Testis (tissue), 2 donors: ENCODE results near the gene PNMA6F.

Experiments used
- POLR2A ChIP-seq: fragments of 450-650 bp; IDR thresholded peaks from one replicate; pipeline ENCODE4 v1.6.1; 2017; ENCODE audit warnings: antibody characterized with exemption, mild to moderate bottlenecking, moderate library complexity
- TF ChIP-seq, protein P1 (sequence below), 3 experiments: fragments of 450-650 bp in 2 of 3; fragments of 200-600 bp in 1 of 3; sonication (generic) in 1 of 3; IDR thresholded peaks; one replicate each; pipeline ENCODE4 v1.5.1; 2016 to 2019; ENCODE audit warnings: antibody characterized with exemption in 3 of 3, mild to moderate bottlenecking in 2 of 3, moderate library complexity in 1 of 3

DNA sequence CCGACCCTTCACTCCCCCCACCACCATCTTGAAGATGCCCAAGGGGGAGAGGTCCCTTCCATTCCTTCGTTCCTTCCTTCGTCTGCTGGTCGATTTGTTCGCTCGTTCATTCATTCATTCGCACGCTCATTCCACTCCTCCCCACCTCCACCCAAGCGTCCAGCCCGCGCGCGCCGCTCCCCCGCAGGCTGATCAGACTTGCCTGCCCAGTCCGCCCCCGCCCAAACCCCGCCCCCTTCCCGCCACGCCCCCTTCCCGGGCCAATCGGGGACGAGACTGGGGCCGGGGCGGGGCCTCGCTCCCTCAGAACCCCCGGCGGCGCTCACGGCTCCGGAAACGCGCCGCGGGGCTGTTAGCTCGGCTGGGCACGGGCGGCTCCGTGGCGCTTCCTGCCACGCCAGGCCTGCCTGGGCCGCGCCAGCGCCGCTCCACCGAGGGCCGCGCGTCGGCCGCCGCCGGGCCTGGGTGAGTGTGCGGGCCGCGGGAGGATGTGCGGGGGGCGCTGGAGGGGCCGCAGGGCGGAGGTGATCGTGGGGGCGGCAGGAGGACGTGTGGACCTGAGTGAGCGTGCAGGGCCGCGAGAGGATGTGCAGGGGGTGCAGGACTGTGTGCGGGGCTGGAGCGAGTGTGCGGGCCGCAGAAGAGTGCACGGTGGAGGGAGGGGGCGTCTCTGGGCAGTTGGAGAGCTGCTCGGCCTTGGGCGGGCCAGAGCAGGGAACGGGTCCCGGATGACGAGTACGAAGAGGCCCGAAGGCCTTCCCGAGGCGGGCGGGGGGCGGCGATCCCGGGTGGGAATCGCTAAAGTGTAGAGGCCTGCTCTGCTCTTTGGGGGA, 12.5 kb upstream of the PNMA6F start, which contains the start of gene ZNF275:
- TF ChIP-seq, protein P1, sequence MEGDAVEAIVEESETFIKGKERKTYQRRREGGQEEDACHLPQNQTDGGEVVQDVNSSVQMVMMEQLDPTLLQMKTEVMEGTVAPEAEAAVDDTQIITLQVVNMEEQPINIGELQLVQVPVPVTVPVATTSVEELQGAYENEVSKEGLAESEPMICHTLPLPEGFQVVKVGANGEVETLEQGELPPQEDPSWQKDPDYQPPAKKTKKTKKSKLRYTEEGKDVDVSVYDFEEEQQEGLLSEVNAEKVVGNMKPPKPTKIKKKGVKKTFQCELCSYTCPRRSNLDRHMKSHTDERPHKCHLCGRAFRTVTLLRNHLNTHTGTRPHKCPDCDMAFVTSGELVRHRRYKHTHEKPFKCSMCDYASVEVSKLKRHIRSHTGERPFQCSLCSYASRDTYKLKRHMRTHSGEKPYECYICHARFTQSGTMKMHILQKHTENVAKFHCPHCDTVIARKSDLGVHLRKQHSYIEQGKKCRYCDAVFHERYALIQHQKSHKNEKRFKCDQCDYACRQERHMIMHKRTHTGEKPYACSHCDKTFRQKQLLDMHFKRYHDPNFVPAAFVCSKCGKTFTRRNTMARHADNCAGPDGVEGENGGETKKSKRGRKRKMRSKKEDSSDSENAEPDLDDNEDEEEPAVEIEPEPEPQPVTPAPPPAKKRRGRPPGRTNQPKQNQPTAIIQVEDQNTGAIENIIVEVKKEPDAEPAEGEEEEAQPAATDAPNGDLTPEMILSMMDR (IDR thresholded peaks at IDR 0.05): no peak
- TF ChIP-seq POLR2A: no peak
